UCSD-AML1 (cell line): ENCODE data around the gene GFRA1.

Experiments used
- DNase-seq: peaks from one replicate; lab custom pipeline; 2025; ENCODE audit not compliant: unreplicated experiment; lab: John Stamatoyannopoulos, UW

Gene GFRA1, protein sequence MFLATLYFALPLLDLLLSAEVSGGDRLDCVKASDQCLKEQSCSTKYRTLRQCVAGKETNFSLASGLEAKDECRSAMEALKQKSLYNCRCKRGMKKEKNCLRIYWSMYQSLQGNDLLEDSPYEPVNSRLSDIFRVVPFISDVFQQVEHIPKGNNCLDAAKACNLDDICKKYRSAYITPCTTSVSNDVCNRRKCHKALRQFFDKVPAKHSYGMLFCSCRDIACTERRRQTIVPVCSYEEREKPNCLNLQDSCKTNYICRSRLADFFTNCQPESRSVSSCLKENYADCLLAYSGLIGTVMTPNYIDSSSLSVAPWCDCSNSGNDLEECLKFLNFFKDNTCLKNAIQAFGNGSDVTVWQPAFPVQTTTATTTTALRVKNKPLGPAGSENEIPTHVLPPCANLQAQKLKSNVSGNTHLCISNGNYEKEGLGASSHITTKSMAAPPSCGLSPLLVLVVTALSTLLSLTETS

DNA sequence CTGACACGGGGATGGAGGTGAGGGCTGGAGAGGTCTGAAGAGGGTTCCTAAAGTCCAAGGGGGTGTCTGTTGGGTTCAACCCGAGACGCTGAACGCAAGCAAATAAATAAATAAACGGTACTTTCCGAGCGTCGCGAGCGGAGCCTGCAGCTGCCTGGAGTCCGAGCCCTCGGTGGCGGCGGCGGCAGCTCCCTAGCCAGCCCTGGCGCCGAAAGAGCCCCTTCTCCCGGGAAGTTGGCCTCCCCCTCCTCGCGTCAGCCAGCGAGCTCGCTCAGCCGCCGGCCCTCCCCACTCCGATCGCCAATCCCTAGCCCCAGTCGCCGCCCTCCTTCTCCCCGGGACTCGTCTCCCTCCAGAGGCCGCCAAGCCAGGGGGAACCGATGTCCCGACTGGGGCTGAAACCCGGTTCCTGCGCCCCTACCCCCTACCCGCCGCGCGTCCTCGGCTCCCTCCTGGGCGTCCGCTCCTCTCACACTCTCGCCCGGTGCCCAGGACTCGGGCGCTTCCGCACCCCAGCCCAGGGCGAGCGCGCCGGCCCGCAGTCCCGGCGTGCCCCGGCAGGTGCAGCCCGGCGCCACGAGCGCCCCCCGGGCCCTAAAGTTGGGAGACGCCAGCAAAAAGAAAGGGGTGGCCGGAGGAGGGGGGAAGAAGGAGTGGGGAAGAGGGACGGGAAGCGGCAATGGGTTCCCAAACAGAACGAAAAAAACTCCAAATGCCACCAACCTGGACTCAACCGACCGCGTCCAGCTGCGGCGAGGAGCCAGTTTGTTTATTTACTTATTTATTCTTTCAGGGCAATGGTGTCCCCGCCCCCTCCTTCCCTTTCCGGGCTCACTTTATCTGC is at the start of gene GFRA1:
TSS of gene GFRA1 (minus strand) at position 767 of the 844 bp plus-strand sequence. CDS start 1,177 bp downstream, outside the sequence.
- DNase-seq, result no peak

GRCh38 chr10:116316503-116316902 is 43.5 kb upstream of the GFRA1 start:
- DNase-seq, result peak; percentile 45

GRCh38 chr10:116312548-116312947 is 39.5 kb upstream of the GFRA1 start:
- no peak for DNase-seq

- no peak for DNase-seq
Measured at GRCh38 chr10:116311706-116312490, 38.9 kb upstream of the GFRA1 start.

DNA sequence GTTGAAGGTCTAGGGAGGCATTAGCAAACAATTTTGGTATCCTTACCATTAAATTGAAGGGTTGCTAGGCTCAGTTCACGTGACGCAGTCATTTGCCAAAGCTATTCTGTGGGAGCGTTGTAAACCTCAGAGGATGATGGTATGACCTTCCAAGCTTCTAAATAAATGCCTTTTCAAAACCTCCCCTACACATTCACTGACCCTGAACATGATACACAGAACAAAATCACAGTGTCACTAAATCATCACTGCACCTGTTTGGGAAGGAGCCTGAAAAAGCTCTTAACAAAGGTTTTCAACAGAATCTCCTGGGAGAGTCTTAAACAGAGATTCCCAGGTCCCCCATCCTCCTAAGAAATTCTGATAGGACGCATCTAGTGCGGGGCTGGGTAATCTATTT is 38.0 kb upstream of the GFRA1 start:
- no peak for DNase-seq

DNA sequence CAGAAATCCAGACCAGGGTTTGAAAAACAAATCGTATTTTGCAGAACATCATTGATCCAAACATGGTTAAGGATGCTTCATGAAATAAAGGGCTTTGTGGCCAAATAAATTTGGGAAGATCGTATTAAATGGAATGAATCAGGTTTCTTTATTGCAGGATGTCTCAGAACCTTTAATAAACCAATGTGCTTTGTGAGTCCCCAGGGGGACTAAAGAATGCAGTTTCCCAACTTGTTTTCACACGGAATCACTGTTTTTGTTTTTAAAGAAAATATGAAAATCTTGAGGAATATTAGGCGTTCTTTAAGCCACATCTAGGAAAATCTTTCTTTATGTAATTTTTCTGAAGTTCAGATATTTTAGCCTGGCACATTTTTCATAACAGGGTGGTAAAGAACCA is 34.4 kb upstream of the GFRA1 start:
- no peak for DNase-seq

DNA sequence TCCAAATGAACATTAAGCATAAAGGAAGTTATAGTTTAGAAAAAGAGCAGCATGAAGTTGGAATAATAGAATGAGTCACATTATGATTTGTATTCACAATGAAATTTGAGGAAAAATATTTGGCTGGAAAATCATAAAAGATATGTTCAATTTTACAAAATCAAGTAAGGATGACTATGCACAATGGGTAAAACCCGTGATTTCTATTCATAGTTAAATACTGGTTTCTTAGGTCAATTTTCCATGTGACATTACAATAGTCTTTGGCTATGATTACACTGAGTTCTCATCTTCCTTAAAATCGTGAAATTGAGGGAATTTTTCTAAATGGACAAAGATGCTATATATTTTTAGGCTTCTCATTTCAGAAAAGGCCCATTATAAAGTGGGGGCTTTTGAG is 33.8 kb upstream of the GFRA1 start:
- DNase-seq, result no peak

GRCh38 chr10:116304923-116305322 is 31.9 kb upstream of the GFRA1 start:
- DNase-seq, result no peak

DNA sequence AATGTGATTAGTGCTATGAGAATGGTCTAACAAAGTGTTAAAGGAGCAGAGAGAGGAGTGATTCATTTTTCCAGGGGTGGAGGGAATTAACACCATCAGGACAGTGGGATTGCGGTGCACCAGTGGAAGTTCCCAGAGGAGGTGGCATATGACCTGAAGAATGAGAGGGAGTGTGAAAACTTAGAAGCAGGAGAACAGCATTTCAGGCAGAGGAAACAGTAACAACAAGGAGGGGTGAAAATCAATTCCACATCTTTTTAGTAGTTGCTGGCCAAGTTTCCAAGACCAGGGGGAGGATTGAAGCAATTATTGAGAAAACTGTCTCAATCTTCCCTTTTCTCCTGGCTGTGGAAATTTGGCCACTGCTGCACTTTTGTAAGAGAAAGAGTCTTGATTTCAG is 27.5 kb upstream of the GFRA1 start:
- no peak for DNase-seq

- no peak for DNase-seq
Measured at GRCh38 chr10:116298586-116298985, 25.6 kb upstream of the GFRA1 start.

DNA sequence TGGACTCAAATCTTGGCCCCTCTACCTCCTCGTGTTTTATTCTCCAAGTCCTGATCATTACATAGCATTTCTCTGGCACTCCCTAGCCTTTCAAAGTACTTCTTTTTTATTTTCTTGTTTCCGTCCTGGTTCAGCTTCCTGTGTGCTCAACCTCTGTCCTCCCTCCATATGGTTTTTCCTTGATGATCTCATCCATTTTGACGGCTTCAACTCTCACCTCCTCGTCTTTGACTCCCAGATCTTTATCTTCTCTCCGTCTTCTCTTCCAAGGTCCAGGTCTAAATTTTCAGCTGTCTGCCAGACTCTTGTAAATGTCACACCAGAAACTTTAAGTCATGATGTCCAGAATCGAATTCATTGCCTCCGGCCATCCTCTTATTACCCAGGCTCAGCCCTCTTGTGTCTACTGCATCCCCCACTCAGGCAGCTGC is 23.3 kb upstream of the GFRA1 start:
- DNase-seq, result no peak

- no peak for DNase-seq
Measured at GRCh38 chr10:116292493-116292892, 19.5 kb upstream of the GFRA1 start.

GRCh38 chr10:116289652-116290051 is 16.6 kb upstream of the GFRA1 start:
- DNase-seq, result no peak

GRCh38 chr10:116287906-116288501 is 15.0 kb upstream of the GFRA1 start:
- DNase-seq, result peak; percentile 21

GRCh38 chr10:116286626-116287200 is 13.7 kb upstream of the GFRA1 start:
- no peak for DNase-seq

DNA sequence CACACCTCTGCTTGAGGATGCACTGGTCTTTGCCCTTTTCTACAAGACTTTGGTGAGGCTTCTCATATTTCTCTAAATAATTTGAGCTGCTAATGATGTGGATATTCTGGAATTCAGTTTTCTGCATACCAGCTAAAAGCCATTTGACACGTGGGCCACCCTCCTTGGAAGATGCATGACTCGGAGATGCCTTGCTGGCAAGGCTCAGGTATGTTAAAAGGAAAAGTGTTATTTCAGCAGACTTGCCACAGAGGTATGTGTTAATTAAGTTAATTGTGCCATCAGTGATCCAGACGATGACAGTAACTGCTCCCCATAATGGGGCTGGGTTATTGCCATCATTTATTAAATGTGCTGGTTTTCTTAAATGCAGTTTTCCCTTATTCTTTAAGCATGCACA is 8.8 kb upstream of the GFRA1 start:
- DNase-seq, result no peak

DNA sequence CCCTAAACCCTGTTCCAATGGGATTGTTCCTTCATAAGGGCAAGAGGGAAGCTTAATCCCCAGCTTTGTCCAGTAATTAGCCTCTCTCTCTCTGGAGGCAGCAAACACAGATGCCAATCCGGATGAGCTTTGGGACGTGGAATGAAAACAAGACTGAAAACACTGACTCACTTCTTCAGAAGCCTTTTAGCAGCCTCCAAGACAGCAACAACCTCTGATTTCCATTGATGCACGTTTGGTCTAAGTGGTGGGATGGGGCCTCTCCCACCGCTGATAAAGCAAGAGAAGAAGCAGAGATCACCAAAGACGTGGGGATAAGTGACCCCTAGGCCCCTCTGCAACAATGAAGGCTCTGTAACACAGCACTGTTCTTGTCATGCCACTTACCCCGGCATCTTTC is 5.8 kb upstream of the GFRA1 start:
- DNase-seq, result no peak

DNA sequence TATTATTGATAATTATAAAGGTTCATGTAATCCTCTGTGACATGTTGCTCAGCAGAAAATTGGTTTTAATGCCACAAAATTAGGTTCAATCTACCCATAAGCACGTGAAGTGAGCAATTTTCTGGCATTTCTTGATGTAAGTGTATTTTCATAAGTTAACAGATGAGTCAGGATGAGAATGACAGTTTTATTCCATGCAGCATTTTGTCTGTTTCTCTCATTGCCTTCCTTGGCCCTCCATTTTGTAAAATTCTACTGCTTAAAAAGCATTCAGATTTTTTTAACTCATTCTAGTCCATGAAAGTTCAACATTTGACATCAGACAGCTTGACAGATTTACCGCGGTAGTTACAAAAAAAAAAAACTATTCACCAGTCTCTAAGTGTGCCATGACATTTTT is 4.0 kb upstream of the GFRA1 start:
- DNase-seq, result no peak

DNA sequence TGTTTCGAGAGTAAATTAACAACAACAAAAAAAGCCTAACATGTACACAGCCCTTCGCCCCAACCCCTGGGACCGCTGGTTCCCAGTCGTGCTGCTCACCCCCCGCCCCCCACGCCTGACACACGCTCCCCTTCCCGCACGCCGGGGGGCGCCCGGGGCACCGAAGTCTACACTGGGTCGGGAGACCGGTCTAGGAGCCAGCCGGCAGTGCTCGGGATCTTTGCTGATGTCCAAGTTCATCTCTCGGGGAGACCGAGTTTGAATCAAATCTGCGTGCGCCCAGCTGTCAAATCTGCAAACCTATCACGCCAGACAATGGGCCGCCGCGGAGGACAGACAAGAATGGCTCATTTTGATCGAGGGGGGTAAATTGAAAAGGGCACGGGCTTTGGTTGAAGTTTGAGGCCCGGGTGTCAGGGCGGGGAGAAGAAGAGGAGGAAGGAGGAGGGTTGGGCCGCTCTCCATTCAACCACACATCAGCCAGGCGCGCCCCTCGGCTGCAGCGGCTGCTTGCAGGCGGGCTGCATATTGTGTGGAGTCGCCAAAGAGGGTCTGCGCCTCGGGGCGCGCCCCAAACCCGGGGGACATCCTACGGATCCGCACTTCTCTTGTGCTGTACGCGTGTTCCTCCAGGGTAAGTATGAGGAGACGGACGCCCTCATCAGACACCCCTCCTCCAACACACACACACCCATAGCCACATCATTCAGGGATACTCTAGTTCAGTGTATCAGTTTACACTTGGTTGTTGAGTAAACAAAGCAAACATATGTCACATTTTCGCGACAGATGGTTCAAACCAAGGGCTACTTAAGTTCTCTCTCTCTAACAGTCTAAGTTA is 1.3 kb upstream of the GFRA1 start:
- no peak for DNase-seq
